H9 (cell line): ENCODE results near the gene MOGAT2. TPM values are rescaled to one million over a fixed set of nuclear protein-coding genes. Genes with fewer than 3 reads are reported as not detected.

Experiments
- DNase-seq: peaks from one replicate; pipeline ENCODE4 v3.0.0-alpha.2; 2017
- H2AFZ ChIP-seq: one replicate; pipeline ENCODE4 v1.6.1; 2013; ENCODE audit warnings: mild to moderate bottlenecking, low read length, control low read depth, moderate library complexity
- H2AK5ac ChIP-seq: 2 replicates; pipeline ENCODE4 v1.6.1; 2013; ENCODE audit warnings: low read length, control low read depth, mixed read lengths; ENCODE audit not compliant: insufficient read length
- H2BK120ac ChIP-seq: one replicate; pipeline ENCODE4 v1.6.1; 2013; ENCODE audit warnings: low read depth, mild to moderate bottlenecking, low read length, control low read depth, inconsistent platforms; ENCODE audit not compliant: poor library complexity, severe bottlenecking
- H2BK12ac ChIP-seq: 2 replicates; pipeline ENCODE4 v1.6.1; 2013; ENCODE audit warnings: low read length, control low read depth, mixed read lengths, low read depth; ENCODE audit not compliant: insufficient read length
- H2BK15ac ChIP-seq: 2 replicates; pipeline ENCODE4 v1.6.1; 2013; ENCODE audit warnings: low read depth, low read length, control low read depth
- H2BK20ac ChIP-seq: one replicate; pipeline ENCODE4 v1.6.1; 2013; ENCODE audit warnings: low read depth, mild to moderate bottlenecking, low read length, control low read depth, inconsistent platforms; ENCODE audit not compliant: poor library complexity, severe bottlenecking
- H2BK5ac ChIP-seq: 2 replicates; pipeline ENCODE4 v1.6.1; 2013; ENCODE audit warnings: low read length, control low read depth, mixed read lengths; ENCODE audit not compliant: insufficient read length
- H3K14ac ChIP-seq: 2 replicates; pipeline ENCODE4 v1.6.1; 2013; ENCODE audit warnings: low read length, control low read depth; ENCODE audit not compliant: insufficient read depth
- H3K18ac ChIP-seq: 2 replicates; pipeline ENCODE4 v1.6.1; 2013; ENCODE audit warnings: low read depth, mild to moderate bottlenecking, mixed read lengths, low read length, control low read depth; ENCODE audit not compliant: insufficient read length
- H3K23ac ChIP-seq: 2 replicates; pipeline ENCODE4 v1.6.1; 2013; ENCODE audit warnings: low read length, control low read depth, mixed read lengths, low read depth; ENCODE audit not compliant: insufficient read length
- H3K23me2 ChIP-seq: 2 replicates; pipeline ENCODE4 v1.6.1; 2013; ENCODE audit warnings: low read depth, mild to moderate bottlenecking, mixed read lengths, low read length, control low read depth; ENCODE audit not compliant: insufficient read length, poor library complexity, severe bottlenecking
- H3K27ac ChIP-seq: 2 replicates; pipeline ENCODE4 v1.5.1; 2013; ENCODE audit warnings: low read length, control low read depth, mixed read lengths, low read depth; ENCODE audit not compliant: insufficient read length
- H3K27me3 ChIP-seq: 2 replicates; pipeline ENCODE4 v1.6.1; 2013; ENCODE audit warnings: low read length, control low read depth, inconsistent platforms; ENCODE audit not compliant: insufficient read depth
- H3K4ac ChIP-seq: 2 replicates; pipeline ENCODE4 v1.6.1; 2013; ENCODE audit warnings: low read depth, mild to moderate bottlenecking, control low read depth, inconsistent platforms, low read length, moderate library complexity
- H3K4me1 ChIP-seq: 2 replicates; pipeline ENCODE4 v1.6.1; 2013; ENCODE audit warnings: low read length, control low read depth, inconsistent platforms; ENCODE audit not compliant: insufficient read depth
- H3K4me2 ChIP-seq: 2 replicates; pipeline ENCODE4 v1.6.1; 2013; ENCODE audit warnings: low read length, control low read depth, mixed read lengths; ENCODE audit not compliant: insufficient read length, insufficient read depth
- H3K56ac ChIP-seq: 2 replicates; pipeline ENCODE4 v1.6.1; 2013; ENCODE audit warnings: low read depth, mild to moderate bottlenecking, mixed read lengths, low read length, control low read depth; ENCODE audit not compliant: insufficient read length
- H3K79me1 ChIP-seq: 2 replicates; pipeline ENCODE4 v1.6.1; 2013; ENCODE audit warnings: low read depth, mild to moderate bottlenecking, moderate library complexity, low read length, control low read depth, inconsistent platforms; ENCODE audit not compliant: insufficient read depth, poor library complexity, severe bottlenecking
- H3K79me2 ChIP-seq: 2 replicates; pipeline ENCODE4 v1.6.1; 2013; ENCODE audit warnings: low read length, control low read depth, inconsistent platforms; ENCODE audit not compliant: insufficient read depth
- H3K9ac ChIP-seq: 2 replicates; pipeline ENCODE4 v1.6.1; 2013; ENCODE audit warnings: low read length, control low read depth, mixed read lengths; ENCODE audit not compliant: insufficient read length; ENCODE audit errors: extremely low read depth
- H3K9me3 ChIP-seq: one replicate; pipeline ENCODE4 v1.6.1; 2013; ENCODE audit warnings: low read depth, low read length, inconsistent platforms; ENCODE audit not compliant: control insufficient read depth
- H3T11ph ChIP-seq: one replicate; pipeline ENCODE4 v1.6.1; 2013; ENCODE audit warnings: mild to moderate bottlenecking, low read length, control low read depth, inconsistent platforms
- H4K20me1 ChIP-seq: one replicate; pipeline ENCODE4 v1.6.1; 2013; ENCODE audit not compliant: control insufficient read depth, insufficient read length, insufficient read depth
- H4K5ac ChIP-seq: 2 replicates; pipeline ENCODE4 v1.6.1; 2013; ENCODE audit warnings: low read depth, mild to moderate bottlenecking, mixed read lengths, low read length, control low read depth; ENCODE audit not compliant: insufficient read length
- H4K8ac ChIP-seq: replicated peaks from 2 replicates; pipeline ENCODE4 v1.6.1; 2013; ENCODE audit warnings: low read length, control low read depth, mixed read lengths, low read depth; ENCODE audit not compliant: insufficient read length
- H4K91ac ChIP-seq: 2 replicates; pipeline ENCODE4 v1.6.1; 2013; ENCODE audit warnings: low read depth, mild to moderate bottlenecking, moderate library complexity, mixed read lengths, low read length, control low read depth; ENCODE audit not compliant: insufficient read length
- H3K27ac Mint-ChIP-seq, 3 experiments: 2 replicates in 2 of 3; 3 replicates in 1 of 3; pipeline ENCODE4 v1.8.0; 2020 to 2021; ENCODE audit warnings: mixed read lengths in 3 of 3, mild to moderate bottlenecking in 1 of 3, moderate library complexity in 1 of 3
- H3K27me3 Mint-ChIP-seq: 2 replicates; pipeline ENCODE4 v1.8.0; 2021; ENCODE audit warnings: low read depth, mild to moderate bottlenecking, moderate library complexity, mixed read lengths
- H3K36me3 Mint-ChIP-seq, 3 experiments: 2 replicates in 2 of 3; 3 replicates in 1 of 3; pipeline ENCODE4 v1.8.0; 2020 to 2021; ENCODE audit warnings: low read depth in 3 of 3, mixed read lengths in 3 of 3; ENCODE audit not compliant: insufficient read depth in 1 of 3
- H3K4me1 Mint-ChIP-seq, 2 experiments: 2 replicates each; pipeline ENCODE4 v1.8.0; 2020; ENCODE audit warnings: mixed read lengths in 2 of 2
- H3K4me3 Mint-ChIP-seq, 2 experiments: 2 replicates in 1 of 2; 3 replicates in 1 of 2; pipeline ENCODE4 v1.8.0; 2020 to 2021; ENCODE audit warnings: mild to moderate bottlenecking in 2 of 2, mixed read lengths in 2 of 2, moderate library complexity in 1 of 2
- H3K9me3 Mint-ChIP-seq, 2 experiments: 2 replicates in 1 of 2; 3 replicates in 1 of 2; pipeline ENCODE4 v1.8.0; 2020; ENCODE audit warnings: mild to moderate bottlenecking in 2 of 2, mixed read lengths in 2 of 2, moderate library complexity in 1 of 2
- CTCF ChIP-seq: fragments of 200-600 bp; sonication (generic); conservative IDR thresholded peaks from 3 replicates; pipeline ENCODE4 v1.8.0; 2021; ENCODE audit warnings: antibody characterized with exemption, mild to moderate bottlenecking
- WGBS: extraction: QIAGEN DNeasy Blood & Tissue Kit; methylation state at CpG from one replicate; pipeline ENCODE4 v1.1.7; 2013; ENCODE audit warnings: missing lambda C conversion rate, low lambda C conversion rate, mixed read lengths; ENCODE audit not compliant: insufficient read length; ENCODE audit errors: extremely low coverage; 5-methylcytosine and 5-hydroxymethylcytosine counted together
- total RNA-seq: library from RNA; stranded (reverse); gene quantifications from 2 replicates; pipeline ENCODE4 v1.2.1, GENCODE V29; 2021

The MOGAT2 gene
- total RNA-seq, 1 experiment from 2014 or later, result not detected

GRCh38 chr11:75762885-75763284, 45.2 kb downstream of the MOGAT2 start:
- no peak overlapping the region for H3T11ph ChIP-seq
- H3K27me3 ChIP-seq, result no peaks in the 10 kb centered on the region; the same call in 1 of the 2 replicates
- no peak overlapping the region for H2AK5ac ChIP-seq
- WGBS, result no CpG with 5 or more reads among the region's 2 CpGs
- H2AFZ ChIP-seq, result no peak overlapping the region
- no peak overlapping the region for H3K56ac ChIP-seq
- H2BK5ac ChIP-seq, result no peak overlapping the region
- no peak overlapping the region for H3K23ac ChIP-seq
- TF ChIP-seq CTCF, result no peak
- H3K4me1 Mint-ChIP-seq, result peaks cover 18 to 28% of the 10 kb centered on the region in 2 experiments
- H3K79me1 ChIP-seq, result no peaks in the 10 kb centered on the region
- H3K9me3 ChIP-seq, result no peaks in the 10 kb centered on the region
- H3K27ac Mint-ChIP-seq, result peak overlapping the region in 1 of 3 experiments; percentile 9; a peak in 1 of 7 replicates
- H4K91ac ChIP-seq, result no peak overlapping the region
- H3K9me3 Mint-ChIP-seq, result peaks cover 0 to 7% of the 10 kb centered on the region in 2 experiments; a peak in 3 of 5 replicates
- no peak overlapping the region for H2BK120ac ChIP-seq
- H4K5ac ChIP-seq, result no peak overlapping the region
- H3K36me3 Mint-ChIP-seq, result no peaks in the 10 kb centered on the region; a peak in 1 of 7 replicates
- no peaks in the 10 kb centered on the region for H3K79me2 ChIP-seq
- H2BK15ac ChIP-seq, result no peak overlapping the region
- no peak for DNase-seq
- no peak overlapping the region for H4K8ac ChIP-seq
- no peaks in the 10 kb centered on the region for H3K4me1 ChIP-seq
- no peaks in the 10 kb centered on the region for H3K23me2 ChIP-seq
- no peak overlapping the region for H3K4me3 Mint-ChIP-seq
- H3K14ac ChIP-seq, result no peak overlapping the region
- H3K27me3 Mint-ChIP-seq, result peaks cover 50% of the 10 kb centered on the region
- H3K4ac ChIP-seq, result no peak overlapping the region
- no peaks in the 10 kb centered on the region for H4K20me1 ChIP-seq
- H3K18ac ChIP-seq, result no peak overlapping the region
- no peak overlapping the region for H2BK20ac ChIP-seq
- H2BK12ac ChIP-seq, result no peak overlapping the region
- H3K27ac ChIP-seq, result no peak overlapping the region
- no peak overlapping the region for H3K4me2 ChIP-seq
- no peak overlapping the region for H3K9ac ChIP-seq
